ENCODE data around the gene SESN1.
A peak's percentile ranks its signal among the peaks of the same experiment; 100 is the strongest.

The SESN1 gene

GRCh38 chr6:109028439-109028838 lies 66.2 kb downstream of the SESN1 start:
- DNase-seq (ENCODE audit: low spot score): no peak

GRCh38 chr6:109027964-109028363 lies 66.7 kb downstream of the SESN1 start:
- no peak for DNase-seq (ENCODE audit: low spot score)

- DNase-seq (ENCODE audit: low spot score): no peak
Measured at GRCh38 chr6:109025639-109026038, 69.0 kb downstream of the SESN1 start.

GRCh38 chr6:109024784-109025183 lies 69.9 kb downstream of the SESN1 start:
- DNase-seq (ENCODE audit: low spot score): no peak

- no peak for DNase-seq (ENCODE audit: low spot score)
Measured at GRCh38 chr6:109024368-109024767, 70.3 kb downstream of the SESN1 start.

GRCh38 chr6:109023356-109023925 lies 71.2 kb downstream of the SESN1 start:
- DNase-seq (ENCODE audit: low spot score): no peak

GRCh38 chr6:109021870-109022269 lies 72.8 kb downstream of the SESN1 start:
- DNase-seq (ENCODE audit: low spot score): no peak

- DNase-seq (ENCODE audit: low spot score): no peak
Measured at GRCh38 chr6:109019911-109020310, 74.7 kb downstream of the SESN1 start.

GRCh38 chr6:109015176-109015575 lies 79.5 kb downstream of the SESN1 start:
- peak; percentile 50 for DNase-seq (ENCODE audit: low spot score)

- no peak for DNase-seq (ENCODE audit: low spot score)
Measured at GRCh38 chr6:109014606-109015005, 80.0 kb downstream of the SESN1 start.

- DNase-seq (ENCODE audit: low spot score): no peak
Measured at GRCh38 chr6:109013656-109014305, 80.9 kb downstream of the SESN1 start.

GRCh38 chr6:109010705-109011102 lies 83.9 kb downstream of the SESN1 start:
- DNase-seq (ENCODE audit: low spot score): peak; percentile 54

- DNase-seq (ENCODE audit: low spot score): no peak
Measured at GRCh38 chr6:109009962-109010704, 84.5 kb downstream of the SESN1 start.

GRCh38 chr6:109009236-109009961 lies 85.2 kb downstream of the SESN1 start:
- DNase-seq (ENCODE audit: low spot score): peak; percentile 91

- peak; percentile 75 for DNase-seq (ENCODE audit: low spot score)
Measured at GRCh38 chr6:109008537-109009235, 86.0 kb downstream of the SESN1 start.

- no peak for DNase-seq (ENCODE audit: low spot score)
Measured at GRCh38 chr6:109008054-109008453, 86.6 kb downstream of the SESN1 start.

GRCh38 chr6:109007521-109007920 lies 87.1 kb downstream of the SESN1 start:
- no peak for DNase-seq (ENCODE audit: low spot score)

GRCh38 chr6:109006818-109007217 lies 87.8 kb downstream of the SESN1 start:
- no peak for DNase-seq (ENCODE audit: low spot score)

- no peak for DNase-seq (ENCODE audit: low spot score)
Measured at GRCh38 chr6:109002882-109003281, 91.8 kb downstream of the SESN1 start.

- peak; percentile 45 for DNase-seq (ENCODE audit: low spot score)
Measured at GRCh38 chr6:109002051-109002697, 92.5 kb downstream of the SESN1 start.

- DNase-seq (ENCODE audit: low spot score): peak; percentile 48
Measured at GRCh38 chr6:109001291-109001894, 93.3 kb downstream of the SESN1 start.

Measured in cerebellar cortex (tissue), 1 donor.